Astrocyte of the spinal cord (primary cell): ENCODE data around the gene POU4F1.

Experiments
- DNase-seq: peaks from one replicate; pipeline ENCODE4 v3.0.0; 2011; ENCODE audit warnings: low read depth, low spot score
- H3K4me3 ChIP-seq: 2 replicates; pipeline ENCODE4 v1.5.1; 2011; ENCODE audit warnings: low read depth, mild to moderate bottlenecking, low read length, moderate library complexity
- CTCF ChIP-seq: IDR thresholded peaks from 2 replicates; pipeline ENCODE4 v1.5.1; 2012; ENCODE audit warnings: low read depth, mild to moderate bottlenecking, low read length, inconsistent platforms
- in situ Hi-C: cut with HindIII; loops from 2 replicates; pipeline ENCODE4 v1.10.0; 2017; ENCODE audit warnings: low sequenced_read_pairs

POU4F1 gene

DNA sequence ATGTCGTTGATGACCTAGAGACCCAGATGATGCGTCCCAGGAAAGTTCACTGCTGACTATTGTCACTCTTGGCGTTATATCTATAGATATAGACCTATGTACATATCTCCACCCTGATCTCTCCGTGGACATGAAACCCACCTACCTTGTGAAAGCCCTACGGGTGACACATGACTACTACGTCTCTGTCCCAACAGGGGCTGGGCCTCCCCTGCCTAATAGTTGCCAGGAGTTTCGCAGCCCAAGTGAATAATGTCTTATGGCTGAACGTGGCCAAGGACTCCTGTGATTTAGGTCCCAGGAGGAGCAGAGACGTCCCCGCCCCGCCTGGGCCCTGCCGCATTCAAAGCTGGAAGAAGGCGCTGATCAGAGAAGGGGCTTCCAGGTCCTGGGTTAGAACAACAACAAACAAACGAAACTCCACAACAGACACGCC lies 4.9 kb upstream of the POU4F1 start:
- in situ Hi-C loops = no loop called here
- no peak for TF ChIP-seq CTCF
- DNase-seq = no peak
- H3K4me3 ChIP-seq = no peak overlapping the region

- in situ Hi-C loops = no loop called here
- no peak overlapping the region for H3K4me3 ChIP-seq
- TF ChIP-seq CTCF = no peak
- DNase-seq = no peak
Measured at GRCh38 chr13:78607409-78608251, 4.3 kb upstream of the POU4F1 start.

- no peak overlapping the region for H3K4me3 ChIP-seq
- in situ Hi-C loops = no loop called here
- TF ChIP-seq CTCF = no peak
- no peak for DNase-seq
Measured at GRCh38 chr13:78606471-78607408, 3.4 kb upstream of the POU4F1 start.

DNA sequence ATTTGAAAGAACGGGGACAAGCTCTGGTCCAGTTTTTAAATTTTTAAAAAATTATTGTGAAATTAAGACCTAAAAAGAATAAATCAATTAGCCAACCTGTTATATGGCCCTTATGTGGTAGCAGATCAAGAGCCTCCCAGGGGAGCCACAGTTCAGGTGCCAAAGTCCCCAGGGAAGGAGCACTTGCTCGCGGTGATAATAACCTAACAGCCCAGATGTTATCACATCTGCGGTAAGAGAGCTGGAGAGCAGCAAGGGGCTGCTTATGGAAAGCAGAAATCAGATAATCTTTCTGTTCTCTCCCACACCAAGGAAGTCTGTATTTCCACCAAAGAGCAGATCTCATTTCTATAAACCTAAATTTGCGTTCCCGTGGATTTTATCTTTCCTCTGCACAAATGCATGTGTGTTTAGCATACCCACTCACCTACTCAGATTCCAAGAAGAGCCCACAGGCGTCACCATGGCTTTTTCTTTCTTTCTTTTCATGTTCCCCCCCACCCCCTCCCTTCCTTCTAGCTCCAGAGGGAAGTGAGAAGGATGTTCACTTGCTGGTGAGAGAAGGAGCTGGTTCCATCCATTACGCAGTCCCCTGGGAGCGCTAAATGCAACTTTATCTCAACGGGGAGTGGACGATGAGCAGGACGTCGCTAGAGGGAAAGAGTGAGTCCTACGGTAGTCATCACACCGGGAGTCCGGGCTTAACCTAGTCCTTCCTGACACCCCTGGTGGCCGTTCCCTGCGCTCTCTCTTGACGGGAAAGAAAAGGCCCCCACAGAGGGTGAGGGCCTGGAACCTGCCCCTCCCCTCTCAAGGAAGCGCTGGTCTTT lies 1.6 kb upstream of the POU4F1 start:
- no peak for DNase-seq
- no peak overlapping the region for H3K4me3 ChIP-seq
- TF ChIP-seq CTCF = peak; percentile 11
- in situ Hi-C loops = no loop called here

- no peak overlapping the region for H3K4me3 ChIP-seq
- in situ Hi-C loops = no loop called here
- DNase-seq = no peak
- no peak for TF ChIP-seq CTCF
Measured at GRCh38 chr13:78602561-78603239, 652 bp downstream of the POU4F1 start.
